NCI-H2081 (cell line): Measurements from ENCODE around the gene NLGN4Y.

Source experiments
- DNase-seq, 2 experiments: peaks; one replicate each; lab custom pipeline; 2025; lab: John Stamatoyannopoulos, UW

Gene NLGN4Y

DNA sequence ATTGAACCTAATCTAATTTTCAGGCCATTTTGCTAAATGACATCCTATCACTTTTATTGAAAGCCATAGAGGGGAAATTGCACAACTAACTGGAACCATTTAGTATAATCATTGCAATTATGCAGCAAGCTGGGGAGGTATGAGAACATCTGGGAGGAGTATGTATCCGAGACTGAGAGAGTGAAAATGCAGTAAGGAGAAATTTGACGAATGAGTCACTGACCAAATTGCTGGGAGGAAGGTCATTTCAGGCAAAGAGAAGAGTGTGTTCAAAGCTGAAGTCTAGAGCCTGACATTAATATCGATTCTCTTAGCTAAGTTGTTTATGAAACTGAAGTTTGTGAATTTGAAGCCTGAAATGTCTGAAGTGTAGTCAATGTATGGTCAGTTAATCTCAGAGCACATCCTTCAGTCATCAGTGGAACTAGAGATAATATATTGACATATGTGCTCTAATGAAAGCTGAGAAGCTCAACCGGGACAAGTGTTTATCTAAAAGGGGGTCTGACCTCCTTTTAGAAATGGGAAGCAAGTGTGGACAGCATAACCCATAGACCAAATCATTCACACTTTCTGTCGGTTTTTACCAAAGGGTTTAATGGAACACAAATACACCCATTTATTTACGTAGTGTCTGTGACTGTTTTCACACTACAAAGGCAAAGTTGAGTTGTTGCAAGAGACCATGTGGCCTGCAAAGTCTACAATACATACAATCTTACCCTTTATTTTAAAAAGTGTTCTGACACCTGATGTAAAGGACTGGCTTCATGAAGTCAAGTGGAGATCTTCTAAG lies 120.0 kb downstream of the NLGN4Y start:
- DNase-seq: no peak

DNA sequence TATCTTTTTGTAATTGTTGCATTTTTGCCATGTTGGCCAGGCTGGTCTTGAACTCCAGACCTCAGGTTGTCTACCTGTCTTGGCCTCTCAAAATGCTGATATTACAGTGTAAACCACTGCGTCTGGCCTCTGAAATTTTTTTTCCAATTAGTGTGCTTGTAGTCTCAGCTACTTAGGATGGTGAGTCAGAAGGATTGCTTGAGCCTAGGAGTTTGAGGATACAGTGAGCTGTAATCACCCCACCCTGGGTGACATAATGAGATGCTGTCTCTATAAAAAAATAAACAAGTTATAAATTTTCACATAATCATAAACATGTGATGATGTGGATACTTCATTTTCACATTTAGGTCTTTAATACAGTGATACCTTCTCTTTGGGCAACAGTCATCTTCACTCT lies 154.9 kb downstream of the NLGN4Y start:
- no peak for DNase-seq

DNA sequence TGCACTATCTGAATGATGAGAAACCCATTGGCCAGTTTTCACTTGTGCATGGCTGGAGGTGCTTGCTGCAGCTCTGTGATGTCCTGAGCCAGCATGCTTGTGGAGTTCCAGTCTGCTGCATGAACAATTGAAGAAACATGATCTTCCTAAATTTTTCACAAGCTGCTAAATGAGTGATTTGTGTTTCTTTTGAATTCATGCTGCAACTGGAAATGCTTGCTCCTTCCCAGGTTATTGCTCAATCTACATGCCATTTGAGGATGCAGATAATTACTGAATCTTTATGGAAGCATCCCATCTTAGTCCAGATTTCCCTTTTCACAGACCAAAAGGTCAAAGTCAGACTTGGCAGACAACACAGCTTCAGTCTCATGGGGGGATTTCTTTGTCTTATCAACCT lies 170.2 kb downstream of the NLGN4Y start:
- DNase-seq: no peak

DNA sequence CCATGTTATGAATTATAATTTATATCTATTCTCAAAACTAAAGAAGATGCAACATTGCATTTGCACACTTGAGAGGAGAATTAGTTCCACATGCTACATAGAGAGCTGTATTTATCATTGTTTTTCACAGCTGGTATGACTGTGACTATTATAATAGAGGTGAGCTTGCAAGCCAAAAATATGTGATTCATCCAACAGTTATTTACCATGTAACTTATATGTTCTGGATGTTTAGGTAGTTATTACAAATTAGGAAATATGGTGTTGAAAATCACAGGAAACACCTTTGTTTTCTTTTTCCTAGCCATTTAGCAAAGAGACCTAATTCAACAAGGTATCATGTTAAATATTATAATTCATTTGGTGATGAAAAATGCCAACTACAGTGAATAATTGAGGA lies 183.8 kb downstream of the NLGN4Y start:
- no peak for DNase-seq

DNA sequence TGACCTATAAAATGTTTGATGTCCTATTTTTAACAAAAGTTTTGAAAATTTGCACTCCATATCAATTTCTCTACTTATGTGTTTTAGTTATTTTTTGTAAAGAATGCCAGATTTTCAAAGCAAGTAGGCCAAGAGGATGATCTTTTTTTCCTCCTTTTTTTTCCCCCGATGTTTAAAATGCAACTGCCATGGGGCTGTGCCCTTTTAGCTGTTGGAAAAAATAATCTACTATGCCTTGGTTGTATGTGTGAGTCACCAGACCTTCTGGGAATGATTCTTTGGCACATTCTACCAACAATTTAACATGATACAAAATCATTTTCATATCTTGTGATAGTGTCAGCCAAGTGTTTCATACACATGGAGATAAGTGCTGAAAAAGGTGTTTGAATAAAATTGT lies 217.3 kb downstream of the NLGN4Y start:
- no peak for DNase-seq

DNA sequence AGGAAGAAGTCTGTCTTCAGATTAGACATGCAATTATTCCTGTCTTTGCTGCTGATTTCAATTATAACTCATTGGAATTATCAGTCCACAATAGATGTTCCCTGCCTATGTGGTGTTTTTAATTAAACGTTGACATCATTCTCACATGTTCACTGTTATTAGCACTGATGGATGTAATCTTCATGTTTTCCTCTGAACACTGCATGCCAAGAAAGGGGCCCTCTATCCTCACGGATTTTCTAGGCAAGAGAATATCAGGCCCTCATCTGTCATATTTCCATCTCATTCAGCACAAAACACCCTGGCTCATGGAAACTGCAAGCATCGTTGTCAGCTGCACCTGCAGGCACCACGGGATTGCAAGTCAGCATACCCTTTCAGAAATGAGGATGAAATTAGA lies 224.0 kb downstream of the NLGN4Y start:
- no peak for DNase-seq

DNA sequence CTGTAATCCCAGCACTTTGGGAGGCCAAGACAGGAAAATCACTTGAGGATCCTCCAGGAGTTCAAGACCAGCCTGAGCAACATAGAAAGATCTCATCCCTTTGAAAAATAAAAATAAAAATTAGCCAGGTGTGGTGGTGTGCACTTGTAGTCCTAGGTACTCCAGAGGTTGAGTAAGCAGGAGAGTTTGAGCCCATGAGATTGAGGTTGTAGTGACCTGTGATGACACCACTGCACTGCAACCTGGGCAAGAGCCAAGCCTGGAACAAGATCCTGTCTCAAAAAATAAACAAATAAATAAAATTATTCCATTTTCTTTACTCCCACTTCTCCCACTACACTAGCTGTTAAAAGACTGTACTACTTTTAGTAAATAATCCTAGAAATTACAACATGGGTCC lies 231.2 kb downstream of the NLGN4Y start:
- DNase-seq: no peak

DNA sequence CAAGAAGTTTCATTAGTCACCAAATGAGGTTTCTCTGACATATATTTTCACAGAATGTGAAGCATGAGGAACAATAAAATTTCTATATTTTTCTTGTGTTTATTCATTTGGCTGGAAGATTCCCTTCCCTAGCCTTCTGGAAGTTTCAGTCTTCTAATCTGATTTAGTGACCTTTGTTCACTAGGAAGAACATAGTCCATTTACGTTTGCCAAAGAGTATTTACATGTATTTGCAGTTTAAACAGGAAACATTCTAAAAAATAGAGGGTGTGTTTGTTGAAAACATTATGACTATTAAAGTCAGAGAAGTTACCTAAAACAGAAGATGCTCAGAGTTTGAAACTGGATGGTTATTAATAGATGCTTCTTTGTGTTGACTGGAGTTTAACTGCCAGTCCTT lies 238.6 kb downstream of the NLGN4Y start:
- DNase-seq: no peak

DNA sequence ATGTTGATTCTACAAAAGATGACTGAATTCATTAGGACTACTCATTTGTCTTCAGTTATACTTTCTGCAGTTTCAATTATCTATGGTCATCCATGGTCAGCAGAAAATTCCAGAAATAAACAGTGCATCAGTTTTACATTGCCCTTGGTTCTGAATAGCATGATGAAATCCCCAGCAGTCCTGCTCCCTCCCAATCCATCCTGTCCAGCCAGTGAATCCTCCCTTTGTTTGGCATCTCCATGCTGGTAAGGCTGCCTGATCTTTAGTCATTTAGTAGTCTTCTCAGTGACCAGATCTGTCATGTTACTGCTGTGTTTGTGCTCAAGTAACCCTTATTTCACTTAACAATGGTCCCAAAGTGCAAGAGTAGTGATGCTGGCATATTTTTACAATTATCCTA lies 239.3 kb downstream of the NLGN4Y start:
- no peak for DNase-seq

DNA sequence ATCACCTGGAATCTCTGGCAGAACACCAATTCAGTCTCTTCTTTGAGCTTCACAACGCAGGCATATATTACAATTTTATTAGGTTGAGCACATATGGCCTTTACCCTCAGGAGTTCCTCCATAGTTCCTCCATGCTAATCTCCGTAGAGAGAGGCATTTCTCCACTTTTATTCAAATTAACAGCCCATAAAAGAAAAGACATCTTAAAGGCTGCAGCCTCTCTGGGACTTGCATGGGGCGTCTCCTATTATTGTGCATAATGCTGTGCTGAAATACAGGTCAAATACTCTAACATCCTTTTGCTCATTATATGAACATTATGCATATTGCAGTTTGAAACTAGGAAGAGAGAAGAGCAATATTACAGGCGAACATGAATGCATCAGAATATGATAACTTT lies 253.9 kb downstream of the NLGN4Y start:
- DNase-seq: no peak

DNA sequence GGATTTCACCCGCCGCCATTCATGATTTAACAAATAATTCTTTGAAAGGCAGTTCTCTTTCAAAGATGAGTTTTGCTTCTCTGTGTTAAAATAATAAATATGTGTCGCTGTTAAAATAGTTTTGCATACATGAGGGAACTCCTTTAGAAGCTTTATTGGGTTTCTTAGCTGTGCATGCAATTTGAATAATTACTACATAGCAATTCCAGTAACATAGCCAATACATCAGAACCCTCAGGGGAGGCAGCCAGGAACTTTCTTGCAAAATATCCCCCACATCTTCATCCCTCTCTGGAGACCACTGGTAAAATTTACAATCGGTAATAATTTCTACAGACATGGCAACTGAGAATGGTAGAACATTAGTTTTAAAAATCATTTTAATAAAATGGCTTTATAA lies 268.8 kb downstream of the NLGN4Y start:
- DNase-seq: no peak

DNA sequence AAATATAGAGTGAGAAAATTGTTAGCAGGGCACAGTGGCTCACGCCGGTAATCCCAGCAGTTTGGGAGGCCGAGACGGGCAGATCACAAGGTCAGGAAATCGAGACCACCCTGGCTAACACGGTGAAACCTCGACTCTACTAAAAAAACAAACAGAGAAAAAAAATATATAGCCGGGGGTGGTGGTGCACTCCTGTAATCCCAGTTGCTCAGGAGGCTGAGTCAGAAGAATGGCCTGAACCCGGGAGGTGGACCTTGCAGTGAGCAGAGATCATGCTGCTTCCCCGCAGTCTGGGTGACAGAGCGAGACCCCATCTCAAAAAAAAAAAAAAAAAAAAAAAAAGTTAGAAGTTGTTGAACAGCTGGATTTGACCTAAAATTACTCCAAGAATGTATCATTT lies 269.3 kb downstream of the NLGN4Y start:
- DNase-seq: no peak

DNA sequence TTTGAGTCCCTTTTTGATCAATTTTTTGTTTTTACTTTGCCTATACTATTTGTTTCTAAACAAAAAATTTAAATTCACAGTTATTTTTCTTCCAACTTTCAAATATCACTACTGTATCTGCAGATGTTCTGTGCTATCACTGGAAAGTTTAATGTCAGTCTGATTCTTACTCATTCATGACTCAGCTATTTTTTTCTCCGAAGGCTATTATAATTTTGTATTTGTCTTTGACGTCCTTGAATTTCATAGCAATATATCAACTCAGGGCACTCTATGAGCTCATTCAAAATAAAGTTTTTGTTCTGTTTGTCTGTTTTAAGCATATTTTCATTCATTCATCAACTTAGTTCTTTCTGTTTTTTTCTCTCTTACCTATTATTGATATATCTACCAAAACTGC lies 273.7 kb downstream of the NLGN4Y start:
- no peak for DNase-seq

DNA sequence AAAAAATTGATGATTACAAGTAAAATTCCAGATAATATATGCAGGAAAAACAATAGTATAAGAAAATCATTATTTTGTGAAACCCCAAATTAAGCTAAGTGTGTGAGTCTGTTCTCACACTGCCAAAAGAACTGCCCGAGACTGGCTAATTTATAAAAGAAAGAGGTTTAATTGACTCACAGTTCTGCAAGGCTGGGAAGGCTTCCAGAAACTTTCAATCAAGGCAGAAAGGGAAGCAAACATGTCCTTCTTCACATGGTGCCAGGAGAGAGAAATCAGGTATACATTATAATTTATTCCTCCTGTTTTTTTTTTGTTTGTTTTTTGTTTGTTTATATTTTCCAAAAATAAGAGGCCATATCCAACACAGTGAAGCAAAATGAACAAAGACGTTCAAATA lies 276.8 kb downstream of the NLGN4Y start:
- DNase-seq: no peak

DNA sequence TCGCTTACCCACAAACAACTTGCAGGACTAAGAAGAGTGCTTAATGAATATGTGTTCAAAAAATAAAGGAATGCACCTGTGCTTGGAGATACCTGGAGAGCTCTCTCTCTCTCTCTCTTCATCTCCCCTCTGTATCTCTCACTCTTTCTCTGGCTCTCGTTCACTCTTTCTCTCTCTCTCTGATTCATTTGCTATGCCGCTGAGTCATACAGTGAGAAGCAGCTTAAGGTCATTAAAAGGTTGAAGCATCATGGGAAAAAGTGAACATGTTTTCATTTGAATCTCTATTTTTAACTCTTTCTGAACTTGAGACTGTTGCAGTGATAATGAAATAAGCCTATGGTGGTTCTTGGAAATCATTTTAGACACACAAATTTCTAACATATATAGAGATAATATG lies 277.8 kb downstream of the NLGN4Y start:
- no peak for DNase-seq

DNA sequence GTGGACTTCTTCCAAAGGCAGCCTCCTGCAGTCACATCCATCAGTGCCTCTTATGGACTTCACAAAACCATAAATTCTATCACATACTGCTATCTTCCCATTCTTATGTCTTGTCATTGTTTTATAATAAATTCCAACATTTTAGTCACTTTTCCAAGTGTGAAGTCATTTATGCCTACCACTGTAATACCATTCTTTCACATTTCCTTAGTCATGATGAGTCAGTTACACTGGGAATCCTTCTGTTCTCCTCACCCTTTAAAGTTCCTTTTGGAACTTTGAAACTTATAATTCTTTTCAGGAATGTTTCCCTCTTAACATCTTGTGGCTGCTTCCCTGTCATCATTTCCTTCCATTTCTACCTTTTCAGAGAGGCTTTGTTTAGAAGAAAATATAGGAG lies 279.7 kb downstream of the NLGN4Y start:
- no peak for DNase-seq

DNA sequence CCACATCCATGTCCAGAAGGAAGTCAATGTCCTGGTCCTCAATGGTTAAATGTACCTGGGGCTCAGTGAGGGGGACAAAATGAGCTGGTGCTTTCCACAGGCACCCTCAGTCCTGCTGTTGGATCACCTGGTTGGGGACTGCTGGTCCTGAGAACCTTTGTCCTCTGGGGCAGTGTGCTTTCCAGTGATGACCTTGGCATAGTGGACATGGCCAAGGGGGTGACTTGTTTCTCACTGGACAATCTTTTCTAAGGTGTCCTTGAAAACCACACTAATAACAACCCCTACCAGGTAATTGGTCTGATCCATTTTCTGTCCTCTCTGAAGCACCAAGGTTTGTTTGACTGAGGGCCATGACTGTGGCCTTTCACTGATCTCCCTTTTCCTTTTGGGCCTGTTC lies 294.1 kb downstream of the NLGN4Y start:
- DNase-seq: no peak

DNA sequence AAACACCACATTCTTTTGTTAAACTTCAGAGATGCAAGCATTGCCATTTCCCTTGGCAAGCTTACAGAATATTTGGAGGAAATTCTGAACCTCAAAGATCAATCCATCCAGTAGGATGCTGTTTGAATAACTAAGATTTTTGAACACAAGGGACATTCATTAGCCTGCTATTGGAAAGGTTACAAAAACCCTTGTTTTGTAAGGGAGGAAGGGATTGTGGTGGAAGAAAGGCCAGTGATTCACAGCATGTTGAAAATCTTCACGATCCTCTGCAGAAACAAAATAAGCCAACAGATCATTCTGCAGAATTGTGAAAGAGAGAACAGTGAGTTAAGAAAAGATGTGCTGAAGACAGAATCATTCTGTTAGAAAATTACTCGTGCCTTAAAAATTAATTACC lies 297.9 kb downstream of the NLGN4Y start:
- DNase-seq: no peak

DNA sequence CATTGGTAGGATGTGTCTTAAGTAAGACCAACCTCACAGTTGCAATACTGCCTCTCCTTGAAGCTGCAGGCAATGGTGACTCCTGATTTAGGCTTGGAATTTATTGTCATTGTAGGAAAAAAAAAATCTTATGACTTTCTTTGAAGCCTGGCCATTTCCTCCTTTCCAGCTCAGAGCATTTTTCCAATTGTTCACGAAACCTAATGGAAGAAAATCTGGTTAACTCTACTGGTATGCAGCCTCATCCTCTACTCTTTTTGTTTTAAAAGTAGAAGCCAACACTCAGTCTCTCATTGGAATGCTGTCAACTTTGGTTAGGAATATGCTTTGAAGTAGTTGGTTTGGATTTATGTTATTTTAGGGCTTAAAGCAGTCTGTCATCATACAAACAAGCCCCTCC lies 298.6 kb downstream of the NLGN4Y start:
- no peak for DNase-seq

DNA sequence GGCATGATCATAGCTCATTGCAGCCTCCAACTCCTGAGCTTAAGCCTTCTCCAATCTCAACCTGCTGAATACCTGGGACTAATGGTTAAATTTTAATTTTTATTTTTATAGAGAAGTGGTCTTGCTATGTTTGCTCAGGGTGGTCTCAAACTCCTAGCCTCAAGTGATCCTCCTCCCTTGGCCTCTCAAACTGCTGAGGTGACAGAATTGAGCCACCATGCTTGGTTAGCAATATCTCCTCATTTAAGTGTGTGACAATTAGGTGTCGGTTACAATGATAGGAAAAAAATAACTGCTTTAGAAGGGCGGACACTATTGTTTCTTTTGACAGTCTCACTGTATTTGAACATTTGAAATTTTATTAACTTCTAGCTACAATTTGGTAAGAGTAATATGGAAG lies 300.3 kb downstream of the NLGN4Y start:
- DNase-seq: no peak

DNA sequence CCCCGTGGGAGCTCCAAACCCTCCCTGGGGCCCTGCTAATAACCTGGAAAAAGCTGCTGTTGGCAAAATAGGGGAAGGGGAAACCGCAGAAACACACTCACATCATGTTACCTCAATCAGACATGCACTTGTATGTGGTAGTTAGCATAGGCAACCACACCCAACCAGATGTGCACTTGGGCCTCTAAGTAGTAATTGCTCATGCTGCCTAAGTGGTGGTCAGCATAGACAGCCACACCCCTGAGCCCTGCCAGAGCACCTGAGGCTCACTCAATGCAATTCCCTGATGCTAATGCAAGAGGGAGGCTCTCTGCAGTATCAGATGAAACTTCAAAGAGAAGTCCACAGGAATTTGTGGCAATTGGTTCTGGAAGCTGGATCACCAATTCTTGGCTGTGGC lies 301.4 kb downstream of the NLGN4Y start:
- no peak for DNase-seq

DNA sequence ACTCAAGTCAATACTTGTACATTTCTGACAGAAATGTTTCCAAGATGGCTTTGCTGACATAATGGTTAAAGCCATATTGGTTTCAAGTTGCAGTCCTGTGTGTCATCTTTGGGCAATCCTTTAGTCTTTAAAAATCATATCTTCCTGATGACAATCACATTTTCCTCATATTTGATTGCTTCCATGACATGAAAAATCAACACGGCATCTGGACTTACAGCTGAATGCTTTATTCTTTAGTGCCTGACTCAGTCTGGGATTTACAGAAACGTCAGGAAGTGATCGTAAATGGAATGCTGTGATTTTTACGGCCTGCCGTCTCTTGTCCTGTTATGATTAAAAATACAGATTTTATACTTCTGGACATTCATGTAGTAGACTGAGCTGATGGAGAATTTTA lies 304.2 kb downstream of the NLGN4Y start:
- no peak for DNase-seq

DNA sequence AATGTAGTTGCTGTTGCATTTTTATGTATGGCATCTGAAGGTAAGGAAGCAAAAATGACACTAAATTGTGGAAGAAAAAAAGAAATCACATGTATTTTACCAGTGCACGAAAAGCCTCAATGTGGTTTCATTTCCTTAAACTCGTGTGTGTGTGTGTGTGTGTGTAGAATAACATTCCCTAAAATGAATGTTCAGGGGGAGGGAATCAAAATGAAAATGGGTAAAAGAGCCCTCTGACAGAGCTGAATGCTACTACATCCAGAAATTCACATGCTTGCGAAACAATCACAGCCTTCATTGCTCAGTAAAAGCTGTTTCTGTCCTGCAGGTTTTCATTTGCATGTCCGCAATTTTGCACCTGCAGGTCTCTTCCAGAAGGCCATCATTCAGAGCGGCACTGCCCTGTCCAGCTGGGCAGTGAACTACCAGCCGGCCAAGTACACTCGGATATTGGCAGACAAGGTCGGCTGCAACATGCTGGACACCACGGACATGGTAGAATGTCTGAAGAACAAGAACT lies 305.1 kb downstream of the NLGN4Y start:
- DNase-seq: no peak
